Panc1 (cell line): ENCODE results near the gene NSUN6. TPM values are rescaled to one million over a fixed set of nuclear protein-coding genes. Genes with fewer than 3 reads are reported as not detected.

ENCODE experiments used
- ATAC-seq: fragments of 200-7000 bp; cut with Tn5 transposase; 2 replicates; pipeline ENCODE4 v1.9.1; 2020; ENCODE audit warnings: mild to moderate bottlenecking, moderate library complexity
- BruUV-seq: library from RNA; stranded (reverse); fragments of 400-500 nt; replicated peaks from 2 replicates; lab custom pipeline; 2021; lab: Mats Ljungman, UMichigan
- CTCF ChIA-PET: fragments of 300-600 bp; sonication (Branson Sonifier 250); formaldehyde crosslinking; loops from one replicate; lab custom pipeline; 2022; ENCODE audit warnings: antibody characterized with exemption; lab: Charles Lee
- POLR2A ChIA-PET: fragments of 300-600 bp; sonication (Branson Sonifier 250); formaldehyde crosslinking; loops from one replicate; lab custom pipeline; 2022; ENCODE audit warnings: antibody characterized with exemption; lab: Charles Lee
- DNase-seq: peaks from one replicate; pipeline ENCODE4 v3.0.0-alpha.2; 2010; ENCODE audit warnings: low read depth, low spot score
- H3K27ac ChIP-seq: 2 replicates; pipeline ENCODE4 v1.5.1; 2011; ENCODE audit warnings: mild to moderate bottlenecking, low read length, inconsistent platforms
- H3K27me3 ChIP-seq: fragments of 200-500 bp; sonication (Bioruptor generic); 2 replicates; pipeline ENCODE4 v1.6.0; 2014; ENCODE audit warnings: low read length, inconsistent platforms; ENCODE audit not compliant: control insufficient read depth, insufficient read depth
- H3K36me3 ChIP-seq: fragments of 200-500 bp; sonication (Bioruptor generic); 2 replicates; pipeline ENCODE4 v1.5.1; 2014; ENCODE audit warnings: inconsistent platforms, mild to moderate bottlenecking, low read length, moderate library complexity; ENCODE audit not compliant: control insufficient read depth, insufficient read depth
- H3K4me1 ChIP-seq: 2 replicates; pipeline ENCODE4 v1.5.1; 2011; ENCODE audit warnings: inconsistent platforms, mild to moderate bottlenecking, low read length, moderate library complexity; ENCODE audit not compliant: control insufficient read depth, insufficient read depth
- H3K4me3 ChIP-seq, 2 experiments: 2 replicates each; pipeline ENCODE4 v1.5.1; 2011 to 2012; ENCODE audit warnings: low read depth in 2 of 2, low read length in 2 of 2, mild to moderate bottlenecking in 2 of 2, inconsistent platforms in 1 of 2, moderate library complexity in 1 of 2
- H3K9me3 ChIP-seq: fragments of 200-500 bp; sonication (Bioruptor generic); 2 replicates; pipeline ENCODE4 v1.5.1; 2014; ENCODE audit warnings: low read depth, mild to moderate bottlenecking, inconsistent platforms, low read length, moderate library complexity; ENCODE audit not compliant: control insufficient read depth, insufficient read depth
- CTCF ChIP-seq: fragments of 450-650 bp; IDR thresholded peaks from 2 replicates; pipeline ENCODE4 v1.5.1; 2017; ENCODE audit warnings: mild to moderate bottlenecking
- POLR2AphosphoS5 ChIP-seq: IDR thresholded peaks from 2 replicates; pipeline ENCODE4 v1.6.1; 2012; ENCODE audit warnings: mild to moderate bottlenecking, low read depth, low read length, moderate library complexity
- REST ChIP-seq, 2 experiments: IDR thresholded peaks; 2 replicates each; pipeline ENCODE4 v1.6.1; 2011 to 2012; ENCODE audit warnings: low read depth in 2 of 2, control low read depth in 1 of 2, low read length in 1 of 2, mild to moderate bottlenecking in 1 of 2, moderate library complexity in 1 of 2; ENCODE audit not compliant: insufficient read depth in 1 of 2
- SIN3A ChIP-seq: IDR thresholded peaks from 2 replicates; pipeline ENCODE4 v1.6.1; 2012; ENCODE audit warnings: low read depth, mild to moderate bottlenecking, low read length, moderate library complexity, borderline replicate concordance; ENCODE audit not compliant: insufficient read depth
- TCF7L2 ChIP-seq: IDR thresholded peaks from 2 replicates; pipeline ENCODE4 v1.6.1; 2011; ENCODE audit warnings: mild to moderate bottlenecking, low read depth, low read length, inconsistent platforms
- in situ Hi-C: cut with HindIII; loops from 2 replicates; pipeline ENCODE4 v1.10.0; 2016; ENCODE audit warnings: low sequenced_read_pairs, low pct_unique_long_range_greater_than_20kb
- intact Hi-C: fragments of 100-400 bp; cut with micrococcal nuclease; formaldehyde crosslinking; loops from one replicate; pipeline ENCODE4 v1.10.0; 2022; ENCODE audit not compliant: unreplicated experiment
- total RNA-seq: library from RNA; stranded (reverse); gene quantifications from one replicate; pipeline ENCODE4 v1.2.1, GENCODE V29; 2021; ENCODE audit not compliant: unreplicated experiment

Gene NSUN6
- total RNA-seq, 1 experiment from 2014 or later, result 4.3 TPM

GRCh38 chr10:18542832-18543231, 108.6 kb downstream of the NSUN6 start:
- in situ Hi-C loops, result no loop called here

GRCh38 chr10:18540195-18540594, 111.2 kb downstream of the NSUN6 start:
- intact Hi-C loops, result no loop called here
- ATAC-seq, result no peak
- TF ChIP-seq TCF7L2, result no peak
- no peak for TF ChIP-seq REST (IDR thresholded peaks at IDR 0.05; ENCODE audit: insufficient read depth in 1 of 2, low read depth in 2 of 2, low read length in 1 of 2)
- TF ChIP-seq CTCF, result no peak
- TF ChIP-seq POLR2AphosphoS5, result no peak
- TF ChIP-seq SIN3A, result no peak
- in situ Hi-C loops, result no loop called here
- Histone ChIP-seq H3K4me1 (no peaks in the 10 kb centered on the region), H3K4me3 (no peak overlapping the region), H3K36me3 (no peaks in the 10 kb centered on the region), H3K27me3 (no peaks in the 10 kb centered on the region), H3K27ac (no peak overlapping the region), H3K9me3 (no peaks in the 10 kb centered on the region)
- ChIA-PET CTCF (no interaction called here), POLR2A (no interaction called here)
- no peak for DNase-seq
- BruUV-seq, result no TSS peak

More at GRCh38 chr10:18542832-18543231, 108.6 kb downstream of the NSUN6 start:
- no peaks in the 10 kb centered on the region for H3K36me3 ChIP-seq
- TF ChIP-seq REST (IDR thresholded peaks at IDR 0.05; ENCODE audit: insufficient read depth in 1 of 2, low read depth in 2 of 2, low read length in 1 of 2) (no peak), CTCF (no peak), TCF7L2 (no peak), POLR2AphosphoS5 (no peak), SIN3A (no peak)
- ChIA-PET CTCF (no interaction called here), POLR2A (no interaction called here)
- DNase-seq, result no peak
- H3K27me3 ChIP-seq, result no peaks in the 10 kb centered on the region
- H3K9me3 ChIP-seq, result no peaks in the 10 kb centered on the region
- intact Hi-C loops, result no loop called here
- ATAC-seq, result no peak
- no peak overlapping the region for H3K27ac ChIP-seq
- no peaks in the 10 kb centered on the region for H3K4me1 ChIP-seq
- no TSS peak for BruUV-seq
- no peak overlapping the region for H3K4me3 ChIP-seq
